ENCODE results near the gene RAB27B.

- TF ChIP-seq, protein P1, sequence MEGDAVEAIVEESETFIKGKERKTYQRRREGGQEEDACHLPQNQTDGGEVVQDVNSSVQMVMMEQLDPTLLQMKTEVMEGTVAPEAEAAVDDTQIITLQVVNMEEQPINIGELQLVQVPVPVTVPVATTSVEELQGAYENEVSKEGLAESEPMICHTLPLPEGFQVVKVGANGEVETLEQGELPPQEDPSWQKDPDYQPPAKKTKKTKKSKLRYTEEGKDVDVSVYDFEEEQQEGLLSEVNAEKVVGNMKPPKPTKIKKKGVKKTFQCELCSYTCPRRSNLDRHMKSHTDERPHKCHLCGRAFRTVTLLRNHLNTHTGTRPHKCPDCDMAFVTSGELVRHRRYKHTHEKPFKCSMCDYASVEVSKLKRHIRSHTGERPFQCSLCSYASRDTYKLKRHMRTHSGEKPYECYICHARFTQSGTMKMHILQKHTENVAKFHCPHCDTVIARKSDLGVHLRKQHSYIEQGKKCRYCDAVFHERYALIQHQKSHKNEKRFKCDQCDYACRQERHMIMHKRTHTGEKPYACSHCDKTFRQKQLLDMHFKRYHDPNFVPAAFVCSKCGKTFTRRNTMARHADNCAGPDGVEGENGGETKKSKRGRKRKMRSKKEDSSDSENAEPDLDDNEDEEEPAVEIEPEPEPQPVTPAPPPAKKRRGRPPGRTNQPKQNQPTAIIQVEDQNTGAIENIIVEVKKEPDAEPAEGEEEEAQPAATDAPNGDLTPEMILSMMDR (IDR thresholded peaks at IDR 0.05), result no peak
- TF ChIP-seq EP300 (IDR thresholded peaks at IDR 0.05) (no peak), POLR2A (IDR thresholded peaks at IDR 0.05) (no peak)
These were observed 104.2 kb downstream of the RAB27B start for GRCh38 chr18:54932472-54932871.
